Esophagus squamous epithelium (tissue), 5 donors: ENCODE measurements around the gene MIA3. TPM values are rescaled to one million over a fixed set of nuclear protein-coding genes. Genes with fewer than 3 reads are reported as not detected.
"Not testable (repeated sequence)": the region's sequence is repeated elsewhere in the genome, so short reads cannot be mapped to it uniquely, and the experiment has no call there.

Source experiments
- DNase-seq: peaks from one replicate; lab custom pipeline; 2025; lab: John Stamatoyannopoulos, UW
- H3K27ac ChIP-seq, 4 donors: fragments of 200-600 bp; sonication (generic); one replicate each; pipeline ENCODE4 v1.5.1; 2016 to 2019; ENCODE audit warnings: mild to moderate bottlenecking in 1 of 4
- H3K27me3 ChIP-seq, 4 donors: fragments of 200-600 bp; sonication (generic); 1 replicate in 3 of 4; 2 replicates in 1 of 4; pipeline versions ENCODE4 v1.5.1 to v1.6.0; 2017 to 2021; ENCODE audit warnings: antibody characterized with exemption in 1 of 4
- H3K36me3 ChIP-seq, 3 donors: fragments of 200-600 bp; sonication (generic); one replicate each; pipeline ENCODE4 v1.5.1; 2016 to 2019
- H3K4me1 ChIP-seq, 3 donors: fragments of 200-600 bp; sonication (generic); one replicate each; pipeline ENCODE4 v1.5.1; 2017 to 2019
- H3K4me3 ChIP-seq, 4 donors: fragments of 200-600 bp; sonication (generic); 1 replicate in 3 of 4; 2 replicates in 1 of 4; pipeline ENCODE4 v1.5.1; 2016 to 2019; ENCODE audit warnings: mild to moderate bottlenecking in 2 of 4, moderate library complexity in 1 of 4
- H3K9me3 ChIP-seq, 3 donors: fragments of 200-600 bp; sonication (generic); one replicate each; pipeline ENCODE4 v1.5.1; 2016 to 2019
- CTCF ChIP-seq, 6 experiments: fragments of 450-650 bp in 4 of 6; fragments of 200-600 bp in 2 of 6; sonication (generic) in 2 of 6; IDR thresholded peaks; one replicate each; pipeline ENCODE4 v1.5.1; 2016 to 2019; ENCODE audit warnings: antibody characterized with exemption in 6 of 6, mild to moderate bottlenecking in 4 of 6, moderate library complexity in 4 of 6
- POLR2A ChIP-seq, 4 donors: fragments of 450-650 bp; IDR thresholded peaks; one replicate each; pipeline ENCODE4 v1.6.1; 2017; ENCODE audit warnings: antibody characterized with exemption in 4 of 4, mild to moderate bottlenecking in 4 of 4, moderate library complexity in 3 of 4
- WGBS, 2 donors: methylation state at CpG; one replicate each; pipeline ENCODE4 v1.1.5; 2018; 5-methylcytosine and 5-hydroxymethylcytosine counted together
- intact Hi-C: fragments of 100-400 bp; cut with DNase I; formaldehyde crosslinking; loops from one replicate; pipeline ENCODE4 v1.15.0; 2022
- total RNA-seq, 4 donors: library from RNA; depleted of rRNA; stranded (reverse); fragments of >200 nt; gene quantifications; one replicate each; pipeline ENCODE4 v1.1.0, GENCODE V29; 2016
- donor health status: DM: yes; HTN: yes; CAD: no.

The MIA3 gene
- total RNA-seq, 4 donors from 2014 or later: 17.5 to 40.4 (median 24.0) TPM

- Histone ChIP-seq H3K4me3 (no peak overlapping the region), H3K9me3 (no peaks in the 10 kb centered on the region), H3K36me3 (no peaks in the 10 kb centered on the region), H3K27ac (no peak overlapping the region), H3K4me1 (peaks cover 0 to 8% (median 3%) of the 10 kb centered on the region in 3 donors), H3K27me3 (no peaks in the 10 kb centered on the region)
- intact Hi-C loops: no loop called here
- no peak for DNase-seq
- 86 to 89% methylated on average over 3 of the region's 3 CpGs for WGBS, 2 donors
- TF ChIP-seq POLR2A (IDR thresholded peaks at IDR 0.05) (no peak), CTCF (IDR thresholded peaks at IDR 0.05) (no peak)
Observed at GRCh38 chr1:222594789-222595188, 23.1 kb upstream of the MIA3 start.

- DNase-seq: no peak
- 80 to 81% methylated on average over 4 of the region's 4 CpGs for WGBS, 2 donors
- H3K4me1 ChIP-seq: peaks cover 0 to 12% (median 5%) of the 10 kb centered on the region in 3 donors
- H3K27me3 ChIP-seq: no peaks in the 10 kb centered on the region
- no peak for TF ChIP-seq POLR2A (IDR thresholded peaks at IDR 0.05)
- no peak for TF ChIP-seq CTCF (IDR thresholded peaks at IDR 0.05)
- H3K9me3 ChIP-seq: no peaks in the 10 kb centered on the region
- H3K36me3 ChIP-seq: no peaks in the 10 kb centered on the region
- no peak overlapping the region for H3K27ac ChIP-seq
- intact Hi-C loops: no loop called here
- no peak overlapping the region for H3K4me3 ChIP-seq
Observed at GRCh38 chr1:222596696-222597095, 21.2 kb upstream of the MIA3 start.

GRCh38 chr1:222600281-222600680, 17.6 kb upstream of the MIA3 start:
- H3K27me3 ChIP-seq: no peaks in the 10 kb centered on the region
- no peak for TF ChIP-seq CTCF (IDR thresholded peaks at IDR 0.05)
- TF ChIP-seq POLR2A (IDR thresholded peaks at IDR 0.05): no peak
- H3K36me3 ChIP-seq: no peaks in the 10 kb centered on the region
- peaks cover 0 to 12% (median 5%) of the 10 kb centered on the region in 3 donors for H3K4me1 ChIP-seq
- intact Hi-C loops: no loop called here
- whole genome bisulfite sequencing, 2 donors: 29 to 44% methylated on average over 1 of the region's 1 CpG
- no peak overlapping the region for H3K4me3 ChIP-seq
- H3K27ac ChIP-seq: no peak overlapping the region
- DNase-seq: no peak
- H3K9me3 ChIP-seq: no peaks in the 10 kb centered on the region

- H3K4me3 ChIP-seq: no peak overlapping the region
- H3K4me1 ChIP-seq: peaks cover 0 to 12% (median 5%) of the 10 kb centered on the region in 3 donors
- H3K36me3 ChIP-seq: no peaks in the 10 kb centered on the region
- DNase-seq: no peak
- H3K27ac ChIP-seq: no peak overlapping the region
- WGBS, 2 donors: 83 to 84% methylated on average over 3 of the region's 3 CpGs
- intact Hi-C loops: no loop called here
- no peaks in the 10 kb centered on the region for H3K27me3 ChIP-seq
- no peak for TF ChIP-seq CTCF (IDR thresholded peaks at IDR 0.05)
- TF ChIP-seq POLR2A (IDR thresholded peaks at IDR 0.05): no peak
- H3K9me3 ChIP-seq: no peaks in the 10 kb centered on the region
Observed at GRCh38 chr1:222601257-222601656, 16.6 kb upstream of the MIA3 start.

- Histone ChIP-seq H3K36me3 (no peaks in the 10 kb centered on the region), H3K27me3 (peaks cover 0 to 5% (median 0%) of the 10 kb centered on the region in 4 donors), H3K27ac (no peak overlapping the region), H3K4me1 (no peaks in the 10 kb centered on the region), H3K4me3 (no peak overlapping the region), H3K9me3 (no peaks in the 10 kb centered on the region)
- 100% methylated on average over 1 of the region's 1 CpG; no CpG with 5 or more reads in 1 of the 2 donors for WGBS, 2 donors
- intact Hi-C loops: no loop called here
- no peak for DNase-seq
- TF ChIP-seq POLR2A (IDR thresholded peaks at IDR 0.05) (no peak), CTCF (IDR thresholded peaks at IDR 0.05) (no peak)
Observed at GRCh38 chr1:222606757-222607156, 11.1 kb upstream of the MIA3 start.

GRCh38 chr1:222609111-222609510, 8.8 kb upstream of the MIA3 start:
- DNase-seq, intact Hi-C loops, H3K4me1 ChIP-seq, H3K9me3 ChIP-seq, H3K27me3 ChIP-seq, H3K36me3 ChIP-seq, H3K27ac ChIP-seq, H3K4me3 ChIP-seq: not testable (repeated sequence)
- WGBS, 2 donors: 47 to 53% methylated on average over 1 of the region's 1 CpG
